Measurements from ENCODE around the gene SREBF1. TPM values are rescaled to one million over a fixed set of nuclear protein-coding genes. Genes with fewer than 3 reads are reported as not detected.
A peak's percentile ranks its signal among the peaks of the same experiment; 100 is the strongest.

SREBF1 gene
- total and polyA plus RNA-seq, 4 donors: 68.4 to 134 (median 80.7) TPM

DNA sequence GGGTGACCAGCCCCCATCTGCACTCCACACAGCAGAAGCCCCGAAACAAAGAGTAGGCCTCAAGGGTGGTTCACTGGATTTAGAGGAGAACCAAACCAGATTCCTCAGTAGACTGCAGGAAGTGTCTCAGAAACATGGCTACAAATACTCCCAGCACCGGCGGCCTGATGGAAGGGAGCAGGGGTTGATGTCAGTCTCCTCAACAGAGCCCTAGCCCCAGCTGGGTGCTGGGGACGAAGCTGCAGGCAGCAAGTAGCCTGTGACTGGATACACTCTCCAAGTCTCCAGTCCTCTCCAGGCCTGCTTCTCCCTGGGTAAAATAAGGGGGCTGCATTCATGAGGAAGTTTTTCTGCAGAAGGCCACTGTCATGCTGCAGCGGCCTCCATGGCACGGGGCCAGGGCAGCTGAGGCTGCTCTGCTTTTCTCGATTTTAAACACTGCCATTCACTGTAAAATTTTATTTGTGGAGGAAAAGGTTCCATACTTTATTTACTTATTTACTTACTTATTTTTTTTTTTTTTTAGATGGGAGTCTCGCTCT, 36.7 kb upstream of the SREBF1 start:
- DNase-seq (peak; percentile 61 to 78 (median 71)), ATAC-seq (ENCODE audit: insufficient read depth, low FRiP score) (no peak)
- H3K9me3 ChIP-seq (ENCODE audit: control insufficient read depth in 4 of 4, insufficient read depth in 3 of 4, low read length in 3 of 4): no peaks in the 10 kb centered on the region
- H3K4me1 ChIP-seq (ENCODE audit: control insufficient read depth in 5 of 5, insufficient read depth in 5 of 5, low read length in 5 of 5): peaks cover 23 to 63% (median 31%) of the 10 kb centered on the region in 5 donors
- H3K27me3 ChIP-seq (ENCODE audit: control insufficient read depth in 3 of 3, insufficient read depth in 3 of 3, low read length in 2 of 3): no peaks in the 10 kb centered on the region
- H3K36me3 ChIP-seq (ENCODE audit: control insufficient read depth in 4 of 4, insufficient read depth in 4 of 4, low read length in 4 of 4): peaks cover 0 to 12% (median 4%) of the 10 kb centered on the region in 4 donors
- TF ChIP-seq, protein P1, sequence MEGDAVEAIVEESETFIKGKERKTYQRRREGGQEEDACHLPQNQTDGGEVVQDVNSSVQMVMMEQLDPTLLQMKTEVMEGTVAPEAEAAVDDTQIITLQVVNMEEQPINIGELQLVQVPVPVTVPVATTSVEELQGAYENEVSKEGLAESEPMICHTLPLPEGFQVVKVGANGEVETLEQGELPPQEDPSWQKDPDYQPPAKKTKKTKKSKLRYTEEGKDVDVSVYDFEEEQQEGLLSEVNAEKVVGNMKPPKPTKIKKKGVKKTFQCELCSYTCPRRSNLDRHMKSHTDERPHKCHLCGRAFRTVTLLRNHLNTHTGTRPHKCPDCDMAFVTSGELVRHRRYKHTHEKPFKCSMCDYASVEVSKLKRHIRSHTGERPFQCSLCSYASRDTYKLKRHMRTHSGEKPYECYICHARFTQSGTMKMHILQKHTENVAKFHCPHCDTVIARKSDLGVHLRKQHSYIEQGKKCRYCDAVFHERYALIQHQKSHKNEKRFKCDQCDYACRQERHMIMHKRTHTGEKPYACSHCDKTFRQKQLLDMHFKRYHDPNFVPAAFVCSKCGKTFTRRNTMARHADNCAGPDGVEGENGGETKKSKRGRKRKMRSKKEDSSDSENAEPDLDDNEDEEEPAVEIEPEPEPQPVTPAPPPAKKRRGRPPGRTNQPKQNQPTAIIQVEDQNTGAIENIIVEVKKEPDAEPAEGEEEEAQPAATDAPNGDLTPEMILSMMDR (IDR thresholded peaks at IDR 0.05; ENCODE audit: control extremely low read depth, extremely low read depth): no peak
- H3K9ac ChIP-seq (ENCODE audit: insufficient read depth in 1 of 2, low read length in 2 of 2): no peak overlapping the region
- no peak overlapping the region for H3K4me3 ChIP-seq
- no peak overlapping the region for H3K27ac ChIP-seq (ENCODE audit: low read depth in 1 of 2, low read length in 1 of 2)
- 81 to 83% methylated on average over 8 of the region's 8 CpGs for WGBS, 2 donors

DNA sequence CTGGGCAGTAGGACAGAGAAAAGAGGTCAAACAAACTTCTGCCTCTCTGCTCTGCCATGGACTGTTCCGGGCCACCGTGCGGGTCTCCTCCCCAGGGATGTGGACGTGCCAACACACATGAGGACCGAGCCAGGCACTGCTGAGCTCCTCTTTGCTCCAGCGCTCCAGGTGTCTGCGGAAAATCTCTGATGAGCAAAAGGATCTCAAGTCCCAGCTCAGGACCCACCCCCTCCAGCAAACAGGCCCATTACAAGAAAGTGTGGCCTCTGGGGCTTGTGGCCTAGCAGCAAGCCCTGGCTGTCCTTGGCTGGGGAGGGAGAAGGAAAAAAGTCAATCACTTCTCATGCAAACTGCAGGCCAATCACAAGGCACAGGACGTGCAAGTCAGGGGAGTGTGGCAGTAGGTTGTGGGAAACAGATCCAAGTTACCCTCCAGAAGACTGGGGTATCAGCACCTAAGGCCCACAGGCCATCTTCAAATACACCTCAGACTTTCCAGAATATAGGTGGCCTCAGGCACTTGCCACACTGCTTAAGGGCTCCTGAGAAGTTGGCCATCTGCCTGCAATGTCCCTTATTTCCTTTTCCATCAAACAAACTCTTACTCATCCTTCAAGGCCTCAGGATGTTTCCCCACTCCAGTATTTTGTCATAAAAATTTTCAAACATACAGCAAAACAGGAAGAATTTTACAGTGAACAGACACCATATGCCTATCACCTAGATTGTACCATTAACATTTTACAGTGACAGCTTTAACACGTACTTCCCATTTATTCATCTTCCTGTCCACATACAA, 36.0 kb upstream of the SREBF1 start:
- DNase-seq (no peak), ATAC-seq (ENCODE audit: insufficient read depth, low FRiP score) (no peak)
- no peak overlapping the region for H3K4me3 ChIP-seq
- H3K9ac ChIP-seq (ENCODE audit: insufficient read depth in 1 of 2, low read length in 2 of 2): no peak overlapping the region
- H3K27me3 ChIP-seq (ENCODE audit: control insufficient read depth in 3 of 3, insufficient read depth in 3 of 3, low read length in 2 of 3): no peaks in the 10 kb centered on the region
- peaks cover 0 to 12% (median 8%) of the 10 kb centered on the region in 4 donors for H3K36me3 ChIP-seq (ENCODE audit: control insufficient read depth in 4 of 4, insufficient read depth in 4 of 4, low read length in 4 of 4)
- TF ChIP-seq, protein P1 (IDR thresholded peaks at IDR 0.05; ENCODE audit: control extremely low read depth, extremely low read depth): no peak
- no peaks in the 10 kb centered on the region for H3K9me3 ChIP-seq (ENCODE audit: control insufficient read depth in 4 of 4, insufficient read depth in 3 of 4, low read length in 3 of 4)
- peaks cover 19 to 61% (median 28%) of the 10 kb centered on the region in 5 donors for H3K4me1 ChIP-seq (ENCODE audit: control insufficient read depth in 5 of 5, insufficient read depth in 5 of 5, low read length in 5 of 5)
- no peak overlapping the region for H3K27ac ChIP-seq (ENCODE audit: low read depth in 1 of 2, low read length in 1 of 2)
- WGBS, 2 donors: 87 to 91% methylated on average over 9 of the region's 9 CpGs

DNA sequence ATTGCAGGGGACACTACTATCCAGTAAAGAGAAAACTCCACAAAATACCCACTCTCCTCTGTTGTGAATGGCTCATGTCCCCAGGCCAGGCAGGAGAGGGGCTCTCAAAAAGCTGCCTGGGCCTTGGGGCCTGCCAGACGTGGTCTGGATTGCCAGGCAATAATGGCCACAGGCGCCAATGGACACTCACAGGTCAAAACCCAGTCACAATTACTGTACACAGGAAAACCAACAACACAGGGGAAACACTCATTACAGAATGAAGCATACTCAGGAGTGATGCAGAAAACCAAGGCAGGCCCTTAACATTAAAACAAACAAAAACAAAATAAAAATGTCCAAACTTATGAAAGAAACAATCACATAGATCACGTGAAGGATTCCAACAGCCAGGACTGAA, 35.1 kb upstream of the SREBF1 start:
- no peaks in the 10 kb centered on the region for H3K9me3 ChIP-seq (ENCODE audit: control insufficient read depth in 4 of 4, insufficient read depth in 3 of 4, low read length in 3 of 4)
- H3K27ac ChIP-seq (ENCODE audit: low read depth in 1 of 2, low read length in 1 of 2): no peak overlapping the region
- 88 to 92% methylated on average over 3 of the region's 3 CpGs for WGBS, 2 donors
- no peak for ATAC-seq (ENCODE audit: insufficient read depth, low FRiP score)
- no peak overlapping the region for H3K9ac ChIP-seq (ENCODE audit: insufficient read depth in 1 of 2, low read length in 2 of 2)
- no peak for DNase-seq
- peaks cover 13 to 52% (median 24%) of the 10 kb centered on the region in 5 donors for H3K4me1 ChIP-seq (ENCODE audit: control insufficient read depth in 5 of 5, insufficient read depth in 5 of 5, low read length in 5 of 5)
- no peaks in the 10 kb centered on the region for H3K27me3 ChIP-seq (ENCODE audit: control insufficient read depth in 3 of 3, insufficient read depth in 3 of 3, low read length in 2 of 3)
- no peak overlapping the region for H3K4me3 ChIP-seq
- TF ChIP-seq, protein P1 (IDR thresholded peaks at IDR 0.05; ENCODE audit: control extremely low read depth, extremely low read depth): no peak
- H3K36me3 ChIP-seq (ENCODE audit: control insufficient read depth in 4 of 4, insufficient read depth in 4 of 4, low read length in 4 of 4): peaks cover 2 to 16% (median 11%) of the 10 kb centered on the region in 4 donors

Measured in lung (tissue), 12 donors.